ENCODE data around the gene STX12. TPM values are rescaled to one million over a fixed set of nuclear protein-coding genes. Genes with fewer than 3 reads are reported as not detected.

STX12 gene
- total RNA-seq, 1 experiment from 2014 or later, result 24.5 TPM

GRCh38 chr1:27727126-27727525 is 45.9 kb upstream of the STX12 start:
- TF ChIP-seq, protein P1, sequence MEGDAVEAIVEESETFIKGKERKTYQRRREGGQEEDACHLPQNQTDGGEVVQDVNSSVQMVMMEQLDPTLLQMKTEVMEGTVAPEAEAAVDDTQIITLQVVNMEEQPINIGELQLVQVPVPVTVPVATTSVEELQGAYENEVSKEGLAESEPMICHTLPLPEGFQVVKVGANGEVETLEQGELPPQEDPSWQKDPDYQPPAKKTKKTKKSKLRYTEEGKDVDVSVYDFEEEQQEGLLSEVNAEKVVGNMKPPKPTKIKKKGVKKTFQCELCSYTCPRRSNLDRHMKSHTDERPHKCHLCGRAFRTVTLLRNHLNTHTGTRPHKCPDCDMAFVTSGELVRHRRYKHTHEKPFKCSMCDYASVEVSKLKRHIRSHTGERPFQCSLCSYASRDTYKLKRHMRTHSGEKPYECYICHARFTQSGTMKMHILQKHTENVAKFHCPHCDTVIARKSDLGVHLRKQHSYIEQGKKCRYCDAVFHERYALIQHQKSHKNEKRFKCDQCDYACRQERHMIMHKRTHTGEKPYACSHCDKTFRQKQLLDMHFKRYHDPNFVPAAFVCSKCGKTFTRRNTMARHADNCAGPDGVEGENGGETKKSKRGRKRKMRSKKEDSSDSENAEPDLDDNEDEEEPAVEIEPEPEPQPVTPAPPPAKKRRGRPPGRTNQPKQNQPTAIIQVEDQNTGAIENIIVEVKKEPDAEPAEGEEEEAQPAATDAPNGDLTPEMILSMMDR (conservative IDR thresholded peaks at IDR 0.05; ENCODE audit: low read depth, low read length), result no peak
- no peak for TF ChIP-seq EZH2 (IDR thresholded peaks at IDR 0.05; ENCODE audit: borderline replicate concordance, low read depth, low read length, poor library complexity, severe bottlenecking)
- intact Hi-C loops (cut with micrococcal nuclease; ENCODE audit: unreplicated experiment), result no loop called here

DNA sequence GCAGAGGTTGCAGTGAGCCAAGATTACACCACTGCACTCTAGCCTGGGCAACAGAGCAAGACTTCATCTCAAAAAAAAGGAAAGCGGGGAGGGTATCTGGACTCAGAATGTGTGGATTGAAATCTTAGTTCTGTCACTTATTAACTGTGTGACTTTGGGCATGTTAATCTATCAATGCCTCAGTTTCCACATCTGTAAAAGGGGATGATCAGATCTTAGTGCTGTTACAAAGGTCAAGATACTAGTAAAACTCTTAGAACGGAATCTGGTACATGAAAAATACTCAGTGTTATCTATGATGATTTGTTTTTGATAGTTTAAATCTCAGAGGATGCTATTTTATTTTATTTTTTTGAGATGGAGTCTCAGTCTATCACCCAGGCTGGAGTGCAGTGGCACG is 36.8 kb upstream of the STX12 start:
- Histone ChIP-seq H3K9me3 (ENCODE audit: low read depth, low read length, poor library complexity, severe bottlenecking) (no peaks in the 10 kb centered on the region), H3K27ac (ENCODE audit: low read depth, low read length, poor library complexity, severe bottlenecking) (no peak overlapping the region), H3K4me3 (ENCODE audit: low read depth, low read length, poor library complexity, severe bottlenecking) (no peak overlapping the region), H3K27me3 (replicated peaks; ENCODE audit: insufficient read depth, low read depth, low read length, poor library complexity) (no peaks in the 10 kb centered on the region), H3K4me1 (ENCODE audit: insufficient read depth, low read length, poor library complexity, severe bottlenecking) (no peaks in the 10 kb centered on the region), H3K36me3 (ENCODE audit: insufficient read depth, low read length, poor library complexity, severe bottlenecking) (no peaks in the 10 kb centered on the region)
- no TSS peak for BruUV-seq (replicated peaks)
- ChIA-PET CTCF (no interaction called here), POLR2A (ENCODE audit: low non-redundant PET) (no interaction called here)
- intact Hi-C loops (cut with micrococcal nuclease; ENCODE audit: unreplicated experiment), result no loop called here
- DNase-seq (ENCODE audit: low spot score), result no peak
- no peak for TF ChIP-seq EZH2 (IDR thresholded peaks at IDR 0.05; ENCODE audit: borderline replicate concordance, low read depth, low read length, poor library complexity, severe bottlenecking)
- TF ChIP-seq, protein P1 (conservative IDR thresholded peaks at IDR 0.05; ENCODE audit: low read depth, low read length), result no peak

More at GRCh38 chr1:27727126-27727525, 45.9 kb upstream of the STX12 start:
- POLR2A ChIA-PET (ENCODE audit: low non-redundant PET), result no interaction called here
- BruUV-seq (replicated peaks), result no TSS peak
- Histone ChIP-seq H3K9me3 (ENCODE audit: low read depth, low read length, poor library complexity, severe bottlenecking) (no peaks in the 10 kb centered on the region), H3K4me1 (ENCODE audit: insufficient read depth, low read length, poor library complexity, severe bottlenecking) (peaks cover 8% of the 10 kb centered on the region), H3K27me3 (replicated peaks; ENCODE audit: insufficient read depth, low read depth, low read length, poor library complexity) (no peaks in the 10 kb centered on the region), H3K4me3 (ENCODE audit: low read depth, low read length, poor library complexity, severe bottlenecking) (no peak overlapping the region), H3K27ac (ENCODE audit: low read depth, low read length, poor library complexity, severe bottlenecking) (no peak overlapping the region), H3K36me3 (ENCODE audit: insufficient read depth, low read length, poor library complexity, severe bottlenecking) (no peaks in the 10 kb centered on the region)
- DNase-seq (ENCODE audit: low spot score), result no peak
- CTCF ChIA-PET, result interaction anchor here (0.6 kb wide), 1 partner anchor 117 kb away, joined by 7 read pairs; no protein-coding TSS in a partner anchor

DNA sequence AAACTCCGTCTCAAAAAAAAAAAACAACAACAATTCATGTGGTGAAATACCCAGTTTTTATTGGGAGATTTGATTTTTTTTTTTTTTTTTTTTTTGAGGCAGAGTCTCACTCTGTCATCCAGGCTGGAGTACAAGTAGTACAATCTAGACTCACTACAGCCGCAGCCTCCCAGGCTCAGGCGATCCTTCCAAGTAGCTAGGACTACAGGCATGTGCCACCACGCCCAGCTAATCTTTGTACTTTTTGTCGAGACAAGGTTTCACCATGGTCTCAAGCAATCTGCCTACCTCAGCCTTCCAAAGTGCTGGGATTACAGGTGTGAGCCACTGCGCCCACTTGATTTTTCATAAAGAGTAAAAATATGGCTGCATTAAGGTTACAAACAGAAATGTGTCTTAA is 31.9 kb upstream of the STX12 start:
- TF ChIP-seq EZH2 (IDR thresholded peaks at IDR 0.05; ENCODE audit: borderline replicate concordance, low read depth, low read length, poor library complexity, severe bottlenecking), result no peak
- TF ChIP-seq, protein P1 (conservative IDR thresholded peaks at IDR 0.05; ENCODE audit: low read depth, low read length), result no peak
- CTCF ChIA-PET, result no interaction called here
- DNase-seq (ENCODE audit: low spot score), result no peak
- no peak overlapping the region for H3K4me3 ChIP-seq (ENCODE audit: low read depth, low read length, poor library complexity, severe bottlenecking)
- intact Hi-C loops (cut with micrococcal nuclease; ENCODE audit: unreplicated experiment), result no loop called here
- no TSS peak for BruUV-seq (replicated peaks)
- H3K36me3 ChIP-seq (ENCODE audit: insufficient read depth, low read length, poor library complexity, severe bottlenecking), result peaks cover 4% of the 10 kb centered on the region
- POLR2A ChIA-PET (ENCODE audit: low non-redundant PET), result no interaction called here
- no peaks in the 10 kb centered on the region for H3K9me3 ChIP-seq (ENCODE audit: low read depth, low read length, poor library complexity, severe bottlenecking)
- no peaks in the 10 kb centered on the region for H3K27me3 ChIP-seq (replicated peaks; ENCODE audit: insufficient read depth, low read depth, low read length, poor library complexity)
- no peak overlapping the region for H3K27ac ChIP-seq (ENCODE audit: low read depth, low read length, poor library complexity, severe bottlenecking)
- H3K4me1 ChIP-seq (ENCODE audit: insufficient read depth, low read length, poor library complexity, severe bottlenecking), result no peaks in the 10 kb centered on the region

Measured in A673 (cell line).